K562 (cell line): Measurements from ENCODE around the gene EFHC1.
A peak's percentile ranks its signal among the peaks of the same experiment; 100 is the strongest.

Source experiments
- ATF3 ChIP-seq, 2 experiments: fragments of 450-650 bp in 1 of 2; sonication (generic) in 1 of 2; formaldehyde crosslinking in 1 of 2; IDR thresholded peaks in 1 of 2; conservative IDR thresholded peaks in 1 of 2; 2 replicates each; pipeline versions ENCODE4 v1.6.1 to v1.8.1; 2016 to 2023; ENCODE audit warnings: mild to moderate bottlenecking in 2 of 2, moderate library complexity in 2 of 2, inconsistent platforms in 1 of 2, missing genetic modification reagents in 1 of 2
- CCNT2 ChIP-seq: IDR thresholded peaks from 2 replicates; pipeline ENCODE4 v1.6.1; 2011; ENCODE audit warnings: borderline replicate concordance, low read depth, mild to moderate bottlenecking, moderate library complexity, mixed read lengths, low read length; ENCODE audit not compliant: insufficient read length; ENCODE audit errors: extremely low read depth
- NR2C2 ChIP-seq, 2 experiments: fragments of 200-800 bp in 1 of 2; sonication (Bioruptor generic) in 1 of 2; sonication (generic) in 1 of 2; formaldehyde crosslinking in 1 of 2; IDR thresholded peaks; 2 replicates each; pipeline versions ENCODE4 v1.6.1 to v1.8.0; 2016 to 2022; ENCODE audit warnings: mild to moderate bottlenecking in 1 of 2, missing compliant biosample characterization in 1 of 2, missing genetic modification characterization in 1 of 2, missing genetic modification reagents in 1 of 2
- SMARCA4 ChIP-seq: fragments of 450-650 bp; IDR thresholded peaks from 2 replicates; pipeline ENCODE4 v1.6.1; 2016
- UBTF ChIP-seq, 2 experiments: IDR thresholded peaks; 2 replicates each; pipeline ENCODE4 v1.6.1; 2012; ENCODE audit warnings: improper control_type of control experiment in 2 of 2, low read depth in 2 of 2, low read length in 2 of 2, borderline replicate concordance in 1 of 2
- ZBED1 ChIP-seq: IDR thresholded peaks from 2 replicates; pipeline ENCODE4 v1.6.1; 2014

GRCh38 chr6:52507557-52508260 is 87.6 kb downstream of the EFHC1 start:
- 0 out of 2 replicates have a peak, but pooled peaks have one; percentile 53 for TF ChIP-seq SMARCA4
- no peak for TF ChIP-seq CCNT2
- no peak for TF ChIP-seq NR2C2 (CRISPR knock-in tag; IDR thresholded peaks at IDR 0.05)
- no peak for TF ChIP-seq NR2C2 (tag; IDR thresholded peaks at IDR 0.05)
- peak; percentile 79; the same call in 1 of the 2 replicates for TF ChIP-seq ATF3 (IDR thresholded peaks at IDR 0.05)
- TF ChIP-seq ATF3 (CRISPR knock-in tag; conservative IDR thresholded peaks at IDR 0.05): no peak
- no peak for TF ChIP-seq ZBED1
- no peak for TF ChIP-seq UBTF (IDR thresholded peaks at IDR 0.05; ENCODE audit: borderline replicate concordance in 1 of 2, low read depth in 2 of 2, low read length in 2 of 2)
